ENCODE measurements around the gene ABCG2.

The ABCG2 gene

DNA sequence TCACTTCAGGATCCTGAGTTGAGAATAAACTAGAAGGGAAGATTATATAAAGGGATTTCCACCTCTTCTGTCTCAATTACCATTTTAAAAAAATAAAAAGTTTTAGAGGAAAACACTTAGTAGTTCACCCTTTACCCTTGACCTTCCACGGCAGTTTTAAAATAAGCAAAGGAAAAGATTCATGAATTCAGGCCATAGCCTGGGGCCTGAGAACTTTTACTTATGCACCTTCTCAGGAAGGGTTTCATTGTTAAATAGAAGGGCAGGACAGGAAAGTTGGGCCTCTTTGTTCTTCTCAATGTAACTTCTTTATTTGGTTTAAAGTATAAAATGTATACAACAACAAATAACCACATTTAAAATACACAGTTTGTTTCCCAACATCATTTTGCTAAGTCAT, 96.1 kb downstream of the ABCG2 start:
- DNase-seq, result no peak

DNA sequence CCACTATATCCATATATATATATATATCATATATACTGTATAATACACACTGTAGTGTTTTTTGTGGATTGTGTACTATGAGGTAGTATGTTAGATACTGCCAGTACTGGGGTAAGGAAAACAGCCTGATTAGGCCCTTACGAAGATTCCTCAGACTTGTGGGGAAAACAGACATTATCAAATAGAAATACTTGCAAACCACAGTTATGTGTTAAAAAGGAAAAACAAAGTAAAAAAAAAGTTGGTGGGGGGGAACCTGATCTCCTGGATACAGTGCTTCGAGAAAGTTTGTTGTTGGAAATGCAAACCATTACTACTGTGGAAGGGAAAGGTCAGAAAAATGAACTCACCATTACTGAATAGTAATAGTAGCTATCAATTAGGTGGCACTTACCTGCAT, 98.0 kb downstream of the ABCG2 start:
- DNase-seq, result no peak

DNA sequence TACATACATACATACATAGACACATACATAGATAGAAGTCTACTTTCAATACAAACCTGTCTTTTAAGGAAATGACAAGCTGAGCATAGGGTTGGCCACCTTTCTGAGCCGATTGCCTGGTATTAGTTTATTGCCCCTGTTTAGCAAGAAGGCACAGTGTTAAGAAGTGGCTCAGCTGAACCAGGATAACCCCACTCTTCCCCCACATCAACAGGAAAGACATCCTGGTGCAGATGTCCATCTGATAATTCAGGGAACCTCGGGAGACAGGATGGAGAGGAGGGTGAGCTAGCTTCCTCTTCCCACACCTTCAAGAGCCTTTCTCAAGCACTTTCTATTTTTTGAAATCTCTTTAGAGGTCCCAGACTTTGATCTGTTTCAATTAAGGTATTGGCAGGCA, 98.7 kb downstream of the ABCG2 start:
- no peak for DNase-seq

DNA sequence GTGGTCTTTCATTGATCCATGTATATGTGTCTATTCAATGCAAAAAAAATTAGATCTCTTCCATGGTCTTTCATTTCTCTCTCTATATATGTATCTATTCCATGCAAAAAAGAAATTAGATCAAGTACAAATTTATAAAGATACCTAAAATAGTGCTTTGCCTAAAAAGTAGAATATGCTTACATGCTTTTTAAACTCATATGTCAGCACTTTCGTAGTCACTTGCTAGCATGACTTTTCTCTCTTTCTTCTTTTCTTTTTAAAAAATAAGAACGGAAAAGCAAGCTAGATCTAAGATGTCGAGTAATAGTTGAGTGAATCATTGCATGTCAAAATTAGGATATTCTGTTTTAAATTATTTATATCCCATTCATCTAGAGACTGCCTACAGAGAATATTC, 100.1 kb downstream of the ABCG2 start:
- no peak for DNase-seq

DNA sequence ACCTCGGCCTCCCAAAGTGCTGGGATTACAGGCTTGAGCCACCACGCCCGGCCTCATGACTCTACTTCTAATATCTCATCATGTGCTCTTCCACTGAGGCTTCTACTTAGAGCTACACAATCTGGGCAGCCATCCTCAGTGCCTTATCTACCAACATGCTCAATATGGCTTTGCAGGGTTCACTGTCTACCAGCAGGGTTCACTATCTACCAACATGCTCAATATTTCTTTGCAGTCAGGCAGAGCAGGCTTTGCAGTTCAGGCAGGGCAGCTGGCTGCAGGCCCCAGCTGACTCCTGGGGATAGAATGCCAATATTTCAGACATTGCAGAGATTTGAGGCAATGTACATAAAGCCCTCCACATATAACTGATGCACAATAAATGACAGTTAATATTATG, 103.5 kb downstream of the ABCG2 start:
- peak; percentile 24 for DNase-seq

DNA sequence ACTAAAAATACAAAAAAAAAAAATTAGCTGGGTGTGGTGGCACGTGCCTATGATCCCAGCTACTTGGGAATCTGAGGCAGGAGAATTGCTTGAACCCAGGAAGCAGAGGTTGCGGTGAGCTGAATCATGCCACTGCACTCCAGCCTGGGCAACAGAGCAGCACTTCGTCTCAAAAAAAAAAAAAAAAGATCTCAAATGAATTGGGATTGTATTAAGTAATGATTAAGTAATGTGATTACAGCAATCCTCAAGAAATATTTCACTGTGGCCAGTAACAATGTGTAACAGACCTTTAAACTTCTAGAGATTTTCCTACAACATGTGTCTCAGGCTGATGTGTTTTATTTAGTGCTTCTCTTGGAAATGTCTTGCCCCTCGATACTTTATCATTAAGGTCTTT, 104.2 kb downstream of the ABCG2 start:
- DNase-seq, result no peak

DNA sequence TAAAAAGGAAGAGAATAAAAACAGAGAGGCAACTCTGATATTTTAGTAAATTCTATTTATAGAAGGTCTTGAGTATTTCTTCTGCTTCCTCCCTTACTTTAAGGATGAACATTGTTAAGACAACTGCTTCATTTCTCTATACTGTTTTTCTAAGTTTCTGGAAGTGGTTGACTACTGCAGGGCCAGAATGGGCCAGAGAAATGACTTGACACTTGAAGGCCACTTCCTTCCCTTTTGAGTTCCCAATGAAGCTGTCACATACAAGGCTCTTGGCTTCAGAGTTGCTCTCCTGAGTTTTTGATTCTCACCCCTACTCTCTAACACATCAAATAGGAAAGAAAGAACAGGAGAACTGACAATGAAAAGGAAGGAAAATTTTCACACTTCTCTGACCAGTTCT, 113.4 kb downstream of the ABCG2 start:
- no peak for DNase-seq

DNA sequence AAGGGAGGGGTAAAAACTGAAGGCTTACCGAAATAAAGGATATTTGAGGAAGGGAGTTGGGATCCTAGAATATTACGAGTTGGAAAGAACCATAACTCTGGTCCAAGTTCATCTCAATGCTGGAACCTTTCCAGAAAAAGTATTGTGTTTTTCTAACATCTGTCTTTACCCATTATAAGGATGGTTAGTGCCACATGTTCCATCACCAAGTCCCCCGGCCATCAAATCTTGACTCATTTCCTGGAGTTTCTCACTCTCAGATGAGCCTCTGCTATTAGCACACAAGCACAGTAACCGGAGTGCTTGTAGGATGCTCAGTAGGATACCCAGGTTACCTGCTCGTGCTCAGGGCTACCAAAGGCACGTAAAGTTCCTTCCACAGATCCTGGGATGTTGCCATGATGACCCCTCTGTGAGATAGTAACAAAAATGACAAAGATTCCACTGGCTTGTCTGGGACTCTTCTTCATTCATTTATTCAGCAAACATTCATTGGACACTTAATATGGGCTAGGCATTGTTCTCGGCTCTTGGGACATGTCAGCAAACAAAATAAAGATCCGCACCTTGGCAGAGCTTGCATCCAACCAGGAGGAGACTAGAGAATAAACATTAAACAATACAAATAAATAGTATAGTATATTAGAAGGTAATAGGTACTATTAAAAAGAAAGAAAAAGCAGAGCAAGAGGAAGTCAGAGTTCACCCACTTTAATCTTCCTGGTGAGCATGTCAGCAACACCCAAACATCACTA, 114.7 kb downstream of the ABCG2 start:
- no peak for DNase-seq

DNA sequence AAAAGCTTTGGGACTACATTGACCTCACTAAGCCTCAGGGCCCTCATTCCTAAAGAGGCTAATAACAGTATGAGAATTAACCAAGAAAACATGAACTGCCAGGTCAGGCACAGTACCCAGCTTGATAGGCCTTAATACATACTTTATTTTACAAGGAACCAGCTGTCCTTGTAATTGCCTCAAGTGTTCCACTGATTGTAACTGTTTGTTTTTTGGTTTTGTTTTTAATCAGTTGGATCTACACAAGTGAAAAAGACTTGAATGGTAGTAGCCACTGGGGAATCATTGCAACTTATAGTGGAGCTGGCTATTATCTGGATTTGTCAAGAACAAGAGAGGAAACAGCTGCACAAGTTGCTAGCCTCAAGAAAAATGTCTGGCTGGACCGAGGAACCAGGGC, 115.4 kb downstream of the ABCG2 start:
- no peak for DNase-seq

DNA sequence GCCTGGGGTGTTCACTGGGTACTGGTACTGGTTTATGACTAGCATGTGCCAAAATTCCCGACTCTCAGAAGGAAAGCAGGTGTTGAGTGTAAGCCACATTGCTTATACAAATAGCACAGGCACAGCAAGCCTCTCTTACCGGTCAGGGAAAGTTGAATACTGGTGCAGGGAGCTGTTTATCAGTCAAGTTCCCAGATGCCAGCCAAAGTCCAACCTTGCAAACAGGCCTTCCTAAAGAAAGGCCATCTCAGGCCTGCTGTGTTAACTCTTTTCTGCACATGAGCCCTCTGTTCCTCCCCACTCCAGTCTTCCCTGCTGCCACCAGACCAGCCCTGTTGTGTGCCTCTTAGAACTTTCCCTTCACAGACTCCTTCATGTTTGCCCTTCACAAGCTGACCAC, 116.8 kb downstream of the ABCG2 start:
- DNase-seq, result no peak

DNA sequence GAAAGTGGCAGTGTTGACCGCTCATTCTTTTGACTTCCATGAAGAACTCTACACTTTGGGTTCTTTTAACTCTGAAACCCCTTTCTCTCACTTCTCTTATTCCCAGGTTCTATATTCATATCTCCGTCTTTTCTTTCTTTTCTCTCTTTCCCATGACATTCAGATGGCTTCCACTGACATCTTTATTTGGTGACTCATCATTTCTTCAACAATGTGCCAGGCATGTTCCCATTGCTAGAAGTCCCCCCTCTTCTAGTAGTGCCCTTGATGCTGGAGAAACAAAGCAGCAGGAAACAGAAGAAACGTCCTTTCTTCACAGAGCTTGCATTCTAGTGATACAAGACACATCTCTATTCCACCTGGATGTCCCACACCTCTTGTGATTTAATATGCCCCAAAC, 117.7 kb downstream of the ABCG2 start:
- DNase-seq, result no peak

All from femur (tissue), 1 donor.